Right lobe of liver (tissue), 4 donors: ENCODE data around the gene SCTR.

Experiments
- CTCF ChIP-seq, 4 donors: fragments of 200-600 bp in 3 of 4; fragments of 450-650 bp in 1 of 4; IDR thresholded peaks; one replicate each; pipeline versions ENCODE4 v1.5.1 to v1.8.0; 2016 to 2022; ENCODE audit warnings: antibody characterized with exemption in 4 of 4, mild to moderate bottlenecking in 2 of 4
- POLR2A ChIP-seq: fragments of 450-650 bp; IDR thresholded peaks from one replicate; pipeline ENCODE4 v1.6.1; 2017; ENCODE audit warnings: antibody characterized with exemption, mild to moderate bottlenecking
- donor health status: DM: no; HTN: no; CAD: no.
- donor health status: DM: no; HTN: no; CAD: no.
- donor health status: DM: no; HTN: yes; CAD: no.

- no peak for TF ChIP-seq CTCF (IDR thresholded peaks at IDR 0.05)
- no peak for TF ChIP-seq POLR2A
Measured at GRCh38 chr2:119545754-119546446, 21.6 kb upstream of the SCTR start.
